ENCODE measurements around the gene FBXW10B. TPM values are rescaled to one million over a fixed set of nuclear protein-coding genes. Genes with fewer than 3 reads are reported as not detected.
"Not testable (repeated sequence)": the region's sequence is repeated elsewhere in the genome, so short reads cannot be mapped to it uniquely, and the experiment has no call there.

Gene FBXW10B, protein sequence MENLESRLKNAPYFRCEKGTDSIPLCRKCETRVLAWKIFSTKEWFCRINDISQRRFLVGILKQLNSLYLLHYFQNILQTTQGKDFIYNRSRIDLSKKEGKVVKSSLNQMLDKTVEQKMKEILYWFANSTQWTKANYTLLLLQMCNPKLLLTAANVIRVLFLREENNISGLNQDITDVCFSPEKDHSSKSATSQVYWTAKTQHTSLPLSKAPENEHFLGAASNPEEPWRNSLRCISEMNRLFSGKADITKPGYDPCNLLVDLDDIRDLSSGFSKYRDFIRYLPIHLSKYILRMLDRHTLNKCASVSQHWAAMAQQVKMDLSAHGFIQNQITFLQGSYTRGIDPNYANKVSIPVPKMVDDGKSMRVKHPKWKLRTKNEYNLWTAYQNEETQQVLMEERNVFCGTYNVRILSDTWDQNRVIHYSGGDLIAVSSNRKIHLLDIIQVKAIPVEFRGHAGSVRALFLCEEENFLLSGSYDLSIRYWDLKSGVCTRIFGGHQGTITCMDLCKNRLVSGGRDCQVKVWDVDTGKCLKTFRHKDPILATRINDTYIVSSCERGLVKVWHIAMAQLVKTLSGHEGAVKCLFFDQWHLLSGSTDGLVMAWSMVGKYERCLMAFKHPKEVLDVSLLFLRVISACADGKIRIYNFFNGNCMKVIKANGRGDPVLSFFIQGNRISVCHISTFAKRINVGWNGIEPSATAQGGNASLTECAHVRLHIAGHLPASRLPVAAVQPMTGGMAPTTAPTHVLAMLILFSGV
- total RNA-seq, result 0.74 TPM
- long read RNA-seq, result 0 reads

DNA sequence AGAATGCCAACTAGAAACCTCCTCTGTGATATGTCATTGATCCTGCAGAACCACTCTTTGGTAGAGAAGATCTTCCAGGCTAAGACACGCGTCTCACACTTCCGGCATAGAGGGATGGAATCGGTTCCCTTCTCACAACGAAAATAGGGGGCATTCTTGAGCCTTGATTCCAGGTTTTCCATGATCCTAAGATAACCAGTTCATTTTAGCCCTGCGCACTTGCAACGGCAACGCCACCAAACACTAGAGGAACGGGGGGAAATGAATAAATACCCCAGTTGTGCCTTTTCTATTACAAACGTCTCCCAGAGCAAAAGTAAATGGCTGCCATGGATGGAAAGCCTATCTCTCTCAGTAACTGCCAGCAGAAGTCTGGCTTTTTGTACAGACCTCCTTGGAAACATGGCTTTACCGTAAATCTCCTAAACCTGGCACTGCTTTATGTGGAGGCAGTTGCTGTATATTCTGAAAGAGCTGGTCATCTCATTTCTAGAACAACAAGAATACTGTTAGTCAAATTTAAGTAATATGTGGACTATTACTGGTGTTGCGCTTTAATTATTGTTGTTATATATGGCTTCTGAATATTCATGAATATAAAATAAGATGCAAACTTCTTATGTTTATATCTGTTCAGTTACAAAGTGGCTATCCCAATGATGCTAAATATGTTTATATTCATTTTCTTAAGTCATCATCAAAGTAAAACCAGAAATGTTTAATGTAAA lies at the start of gene FBXW10B:
TSS of gene FBXW10B (minus strand) at position 374 of the 728 bp plus-strand sequence. CDS start at position 182, 192 bp downstream.
- H3K27ac ChIP-seq; DNase-seq; H3K36me3 ChIP-seq; intact Hi-C loops (cut with DNase I); H3K4me3 ChIP-seq; H3K9me3 ChIP-seq; H3K4me1 ChIP-seq; H3K27me3 ChIP-seq (ENCODE audit: low read depth): not testable (repeated sequence)
- ATAC-seq, result peak; percentile 46 to 69

DNA sequence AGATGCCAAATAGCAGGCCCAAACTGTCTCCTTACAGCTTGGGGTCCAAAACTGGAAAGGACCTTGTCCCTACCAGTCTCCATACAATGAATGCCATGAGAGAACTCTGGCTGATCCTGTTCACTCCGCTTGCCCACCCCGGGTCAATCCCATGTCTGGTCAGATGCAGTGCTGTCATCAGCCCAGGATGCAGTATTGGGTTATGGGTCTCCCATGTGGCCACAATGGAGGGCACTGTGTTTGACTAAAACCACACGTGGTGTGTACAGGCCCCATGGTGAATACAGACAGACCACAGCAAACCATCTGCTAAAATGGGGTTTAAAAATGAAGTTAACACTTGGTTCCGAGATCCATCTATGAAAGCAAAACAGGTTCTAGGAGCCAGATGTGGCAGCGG lies 44.2 kb upstream of the FBXW10B start:
- peaks cover 13% of the 10 kb centered on the region for H3K4me1 ChIP-seq
- no peak overlapping the region for H3K4me3 ChIP-seq
- ATAC-seq (no peak), DNase-seq (no peak)
- no peaks in the 10 kb centered on the region for H3K9me3 ChIP-seq
- H3K36me3 ChIP-seq, result no peaks in the 10 kb centered on the region
- TF ChIP-seq, protein P1, sequence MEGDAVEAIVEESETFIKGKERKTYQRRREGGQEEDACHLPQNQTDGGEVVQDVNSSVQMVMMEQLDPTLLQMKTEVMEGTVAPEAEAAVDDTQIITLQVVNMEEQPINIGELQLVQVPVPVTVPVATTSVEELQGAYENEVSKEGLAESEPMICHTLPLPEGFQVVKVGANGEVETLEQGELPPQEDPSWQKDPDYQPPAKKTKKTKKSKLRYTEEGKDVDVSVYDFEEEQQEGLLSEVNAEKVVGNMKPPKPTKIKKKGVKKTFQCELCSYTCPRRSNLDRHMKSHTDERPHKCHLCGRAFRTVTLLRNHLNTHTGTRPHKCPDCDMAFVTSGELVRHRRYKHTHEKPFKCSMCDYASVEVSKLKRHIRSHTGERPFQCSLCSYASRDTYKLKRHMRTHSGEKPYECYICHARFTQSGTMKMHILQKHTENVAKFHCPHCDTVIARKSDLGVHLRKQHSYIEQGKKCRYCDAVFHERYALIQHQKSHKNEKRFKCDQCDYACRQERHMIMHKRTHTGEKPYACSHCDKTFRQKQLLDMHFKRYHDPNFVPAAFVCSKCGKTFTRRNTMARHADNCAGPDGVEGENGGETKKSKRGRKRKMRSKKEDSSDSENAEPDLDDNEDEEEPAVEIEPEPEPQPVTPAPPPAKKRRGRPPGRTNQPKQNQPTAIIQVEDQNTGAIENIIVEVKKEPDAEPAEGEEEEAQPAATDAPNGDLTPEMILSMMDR (IDR thresholded peaks at IDR 0.05), result no peak
- H3K27me3 ChIP-seq (ENCODE audit: low read depth), result no peaks in the 10 kb centered on the region
- H3K27ac ChIP-seq, result no peak overlapping the region
- intact Hi-C loops (cut with DNase I), result no loop called here

DNA sequence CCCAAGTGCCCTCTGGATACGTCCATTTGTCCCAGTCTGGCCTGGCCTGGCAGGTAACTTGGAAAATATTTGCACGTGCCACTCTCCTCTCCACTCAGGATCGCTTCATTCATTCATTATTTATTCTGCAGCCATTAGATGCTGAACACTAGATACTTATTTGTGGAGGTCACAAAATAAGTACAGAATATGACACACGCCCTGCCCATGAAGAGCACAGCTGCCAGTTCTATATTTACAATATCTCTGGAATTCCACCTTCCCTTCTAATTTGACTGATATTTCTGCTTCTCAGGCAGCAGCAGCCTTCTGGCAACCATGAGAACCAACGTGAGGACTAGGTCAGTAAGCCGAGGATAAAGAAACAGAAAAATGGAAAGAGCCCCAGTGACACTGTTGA lies 43.7 kb upstream of the FBXW10B start:
- H3K27ac ChIP-seq, result no peak overlapping the region
- DNase-seq (no peak), ATAC-seq (no peak)
- peaks cover 13% of the 10 kb centered on the region for H3K4me1 ChIP-seq
- H3K27me3 ChIP-seq (ENCODE audit: low read depth), result no peaks in the 10 kb centered on the region
- H3K9me3 ChIP-seq, result no peaks in the 10 kb centered on the region
- TF ChIP-seq, protein P1 (IDR thresholded peaks at IDR 0.05), result no peak
- no peaks in the 10 kb centered on the region for H3K36me3 ChIP-seq
- intact Hi-C loops (cut with DNase I), result no loop called here
- H3K4me3 ChIP-seq, result no peak overlapping the region

DNA sequence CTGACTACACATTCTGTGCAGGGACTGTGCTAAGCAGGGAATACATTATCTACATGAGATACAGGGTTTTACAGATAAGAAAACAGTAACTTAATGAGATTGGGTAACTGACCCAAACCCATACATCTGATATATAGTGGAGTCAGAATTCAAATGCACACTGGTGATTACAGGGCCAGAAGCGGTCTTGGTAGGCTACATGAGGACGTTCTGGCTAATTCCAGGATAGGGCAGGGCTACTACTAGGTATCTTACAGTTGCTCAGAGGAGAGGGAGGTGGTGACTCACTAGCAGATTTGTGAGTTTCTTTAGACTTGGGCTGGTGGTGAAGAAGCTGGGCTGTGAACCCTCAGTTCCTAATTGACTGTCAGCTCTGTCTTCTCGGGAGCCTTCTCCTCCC lies 43.2 kb upstream of the FBXW10B start:
- Histone ChIP-seq H3K36me3 (no peaks in the 10 kb centered on the region), H3K27me3 (ENCODE audit: low read depth) (no peaks in the 10 kb centered on the region), H3K9me3 (no peaks in the 10 kb centered on the region), H3K4me3 (no peak overlapping the region), H3K27ac (no peak overlapping the region), H3K4me1 (peaks cover 13% of the 10 kb centered on the region)
- intact Hi-C loops (cut with DNase I), result no loop called here
- ATAC-seq, result no peak
- TF ChIP-seq, protein P1 (IDR thresholded peaks at IDR 0.05), result no peak
- no peak for DNase-seq

DNA sequence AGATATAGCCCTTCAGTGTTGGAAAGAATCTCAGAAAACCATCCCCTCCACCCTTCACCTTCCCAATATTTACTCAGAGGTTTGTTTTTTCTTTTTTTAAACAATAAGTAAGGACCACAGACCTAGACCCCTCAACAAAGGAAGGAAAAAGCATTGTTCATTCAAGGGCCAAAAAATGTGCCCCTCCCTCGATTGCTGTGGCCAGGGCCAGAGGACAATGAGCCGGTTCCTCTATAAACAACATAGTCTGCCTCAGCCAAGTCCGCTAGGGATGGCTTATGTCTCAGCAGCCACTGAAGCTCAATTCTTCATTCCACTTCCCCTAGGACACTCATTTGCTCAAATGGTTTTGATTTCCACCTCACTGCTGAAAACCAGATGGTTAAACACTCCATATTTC lies 40.6 kb upstream of the FBXW10B start:
- TF ChIP-seq, protein P1 (IDR thresholded peaks at IDR 0.05), result no peak
- H3K36me3 ChIP-seq, result no peaks in the 10 kb centered on the region
- H3K27ac ChIP-seq, result peak overlapping the region; percentile 71
- no peaks in the 10 kb centered on the region for H3K9me3 ChIP-seq
- H3K4me3 ChIP-seq, result no peak overlapping the region
- DNase-seq, result no peak
- no peaks in the 10 kb centered on the region for H3K27me3 ChIP-seq (ENCODE audit: low read depth)
- ATAC-seq, result no peak
- peaks cover 13% of the 10 kb centered on the region for H3K4me1 ChIP-seq
- intact Hi-C loops (cut with DNase I), result no loop called here

All from lower lobe of right lung (tissue), 2 donors.